HG03039 (cell line): Measurements from ENCODE around the gene TRAK1.

ENCODE experiments used
- ATAC-seq: cut with Tn5 transposase; IDR thresholded peaks from one replicate; pipeline ENCODE4 v1.9.1; 2021; ENCODE audit warnings: mild to moderate bottlenecking, moderate library complexity; ENCODE audit not compliant: unreplicated experiment

Gene TRAK1

GRCh38 chr3:42267878-42268277 lies 176.7 kb downstream of the TRAK1 start:
- ATAC-seq = no peak

- no peak for ATAC-seq
Measured at GRCh38 chr3:42269647-42270046, 178.5 kb downstream of the TRAK1 start.

- no peak for ATAC-seq
Measured at GRCh38 chr3:42270561-42270960, 179.4 kb downstream of the TRAK1 start.

- no peak for ATAC-seq
Measured at GRCh38 chr3:42271786-42272185, 180.6 kb downstream of the TRAK1 start.

- no peak for ATAC-seq
Measured at GRCh38 chr3:42273361-42273760, 182.2 kb downstream of the TRAK1 start.

GRCh38 chr3:42274266-42274665 lies 183.1 kb downstream of the TRAK1 start:
- no peak for ATAC-seq

GRCh38 chr3:42275217-42275616 lies 184.1 kb downstream of the TRAK1 start:
- ATAC-seq = no peak
